NK-92 treated with Interleukin-12 subunit alpha and Interleukin-12 subunit beta, amount 100 ng/mL, for 24 hours (cell line): Measurements from ENCODE around the gene PPP1R1B.
A peak's percentile ranks its signal among the peaks of the same experiment; 100 is the strongest.

Experiments used
- DNase-seq: peaks from one replicate; lab custom pipeline; 2025; lab: John Stamatoyannopoulos, UW

The PPP1R1B gene

GRCh38 chr17:39667945-39668924 is 41.5 kb downstream of the PPP1R1B start, which contains the start of gene PNMT:
Gene PNMT, plus strand, starts transcription at chr17:39668453. Its CDS starts 23 bp downstream, at chr17:39668476.
- DNase-seq, result no peak

GRCh38 chr17:39669897-39670735 is 43.4 kb downstream of the PPP1R1B start:
- no peak for DNase-seq

GRCh38 chr17:39670746-39671145 is 44.0 kb downstream of the PPP1R1B start:
- no peak for DNase-seq

- no peak for DNase-seq
These were observed 45.1 kb downstream of the PPP1R1B start for GRCh38 chr17:39671651-39672521.

- DNase-seq, result no peak
These were observed 46.0 kb downstream of the PPP1R1B start for GRCh38 chr17:39672522-39673334.

- DNase-seq, result no peak
These were observed 46.8 kb downstream of the PPP1R1B start for GRCh38 chr17:39673335-39674081.

GRCh38 chr17:39674179-39674578 is 47.4 kb downstream of the PPP1R1B start:
- DNase-seq, result no peak

GRCh38 chr17:39674702-39675389 is 48.1 kb downstream of the PPP1R1B start:
- DNase-seq, result no peak

GRCh38 chr17:39675390-39676082 is 48.8 kb downstream of the PPP1R1B start:
- DNase-seq, result no peak

GRCh38 chr17:39676198-39676819 is 49.6 kb downstream of the PPP1R1B start:
- DNase-seq, result peak; percentile 20

GRCh38 chr17:39677072-39677471 is 50.3 kb downstream of the PPP1R1B start:
- DNase-seq, result no peak

GRCh38 chr17:39677542-39678339 is 51.0 kb downstream of the PPP1R1B start:
- no peak for DNase-seq

GRCh38 chr17:39678340-39679116 is 51.8 kb downstream of the PPP1R1B start:
- DNase-seq, result no peak

- no peak for DNase-seq
These were observed 52.9 kb downstream of the PPP1R1B start for GRCh38 chr17:39679521-39680192.

GRCh38 chr17:39683295-39683939 is 56.7 kb downstream of the PPP1R1B start:
- no peak for DNase-seq
